K562 (cell line): ENCODE measurements around the gene HSD3B7. TPM values are rescaled to one million over a fixed set of nuclear protein-coding genes. Genes with fewer than 3 reads are reported as not detected.

ENCODE experiments used
- CBFA2T2 ChIP-seq: fragments of 450-650 bp; conservative IDR thresholded peaks from 2 replicates; pipeline ENCODE4 v1.6.1; 2017; ENCODE audit warnings: mild to moderate bottlenecking
- CBX3 ChIP-seq, 2 experiments: IDR thresholded peaks; 1 replicate in 1 of 2; 2 replicates in 1 of 2; pipeline ENCODE4 v1.6.1; 2012; ENCODE audit warnings: inconsistent platforms in 2 of 2, low read length in 2 of 2, borderline replicate concordance in 1 of 2, control low read depth in 1 of 2
- CREB1 ChIP-seq, 2 experiments: sonication (generic) in 1 of 2; formaldehyde crosslinking in 1 of 2; IDR thresholded peaks; 2 replicates each; pipeline versions ENCODE4 v1.6.1 to v1.8.0; 2012 to 2022; ENCODE audit warnings: inconsistent platforms in 1 of 2, mild to moderate bottlenecking in 1 of 2, missing genetic modification reagents in 1 of 2, moderate library complexity in 1 of 2
- ELK1 ChIP-seq: sonication (generic); formaldehyde crosslinking; IDR thresholded peaks from 2 replicates; pipeline ENCODE4 v1.8.1; 2022; ENCODE audit warnings: missing genetic modification reagents
- ERF ChIP-seq: fragments of 450-650 bp; formaldehyde crosslinking; IDR thresholded peaks from 2 replicates; pipeline ENCODE4 v1.4.0; 2020; ENCODE audit warnings: mild to moderate bottlenecking, mixed read lengths
- FOXA3 ChIP-seq, 2 experiments: fragments of 450-650 bp in 1 of 2; sonication (generic) in 1 of 2; formaldehyde crosslinking; IDR thresholded peaks in 1 of 2; conservative IDR thresholded peaks in 1 of 2; 2 replicates each; pipeline versions ENCODE4 v1.4.0 to v1.8.0; 2020 to 2022; ENCODE audit warnings: mild to moderate bottlenecking in 2 of 2, missing genetic modification reagents in 1 of 2
- FOXP4 ChIP-seq: sonication (generic); formaldehyde crosslinking; IDR thresholded peaks from 2 replicates; pipeline ENCODE4 v1.8.0; 2022; ENCODE audit warnings: mild to moderate bottlenecking, missing genetic modification reagents, borderline replicate concordance
- HEY1 ChIP-seq: fragments of 250-450 bp; sonication (Bioruptor Pico); IDR thresholded peaks from 2 replicates; pipeline ENCODE4 v1.5.0; 2020; ENCODE audit warnings: mild to moderate bottlenecking, moderate library complexity, borderline replicate concordance
- KHSRP ChIP-seq: fragments of 450-650 bp; IDR thresholded peaks from 2 replicates; pipeline ENCODE4 v1.6.1; 2017
- LEF1 ChIP-seq: fragments of 450-650 bp; IDR thresholded peaks from 2 replicates; pipeline ENCODE4 v1.6.1; 2016; ENCODE audit warnings: mild to moderate bottlenecking
- NR1H2 ChIP-seq: sonication (generic); formaldehyde crosslinking; IDR thresholded peaks from 2 replicates; pipeline ENCODE4 v1.4.0; 2020; ENCODE audit warnings: mild to moderate bottlenecking, missing genetic modification reagents
- PHF20 ChIP-seq: fragments of 450-650 bp; IDR thresholded peaks from 2 replicates; pipeline ENCODE4 v1.6.1; 2018; ENCODE audit not compliant: partially characterized antibody
- POLR2G ChIP-seq: fragments of 200-400 bp; formaldehyde crosslinking; IDR thresholded peaks from 2 replicates; pipeline ENCODE4 v1.6.1; 2017; ENCODE audit warnings: low read depth, mild to moderate bottlenecking, antibody characterized with exemption, low read length, moderate library complexity
- POLR2H ChIP-seq: IDR thresholded peaks from 2 replicates; pipeline ENCODE4 v1.6.1; 2016; ENCODE audit warnings: missing genetic modification characterization, low read depth, mild to moderate bottlenecking, control low read depth, missing compliant biosample characterization, moderate library complexity
- SPI1 ChIP-seq: IDR thresholded peaks from 2 replicates; pipeline ENCODE4 v1.6.1; 2011; ENCODE audit warnings: low read depth, low read length, control low read depth, borderline replicate concordance
- STAT5B ChIP-seq: fragments of 250-450 bp; sonication (Bioruptor Pico); IDR thresholded peaks from 2 replicates; pipeline ENCODE4 v1.8.0; 2021; ENCODE audit warnings: mild to moderate bottlenecking, inconsistent platforms
- SUPT5H ChIP-seq: fragments of 450-650 bp; IDR thresholded peaks from 2 replicates; pipeline ENCODE4 v1.6.1; 2016
- TAF9B ChIP-seq: fragments of 450-650 bp; IDR thresholded peaks from 2 replicates; pipeline ENCODE4 v1.6.1; 2018; ENCODE audit warnings: mild to moderate bottlenecking; ENCODE audit not compliant: partially characterized antibody
- ZKSCAN8 ChIP-seq: fragments of 200-800 bp; sonication (Bioruptor generic); IDR thresholded peaks from 2 replicates; pipeline ENCODE4 v1.6.1; 2016; ENCODE audit warnings: missing genetic modification characterization, missing compliant biosample characterization
- ZNF551 ChIP-seq: fragments of 250-450 bp; sonication (Bioruptor Pico); IDR thresholded peaks from 2 replicates; pipeline ENCODE4 v1.5.0; 2021; ENCODE audit warnings: mild to moderate bottlenecking, moderate library complexity
- ZNF76 ChIP-seq: fragments of 250-450 bp; sonication (Bioruptor Pico); IDR thresholded peaks from 2 replicates; pipeline ENCODE4 v1.4.0; 2020; ENCODE audit warnings: mild to moderate bottlenecking, moderate library complexity, borderline replicate concordance
- polyA plus RNA-seq, 8 experiments: library from polyadenylated mRNA; depleted of rRNA in 4 of 8; stranded (reverse) in 5 of 8; unstranded in 3 of 8; fragments of >200 nt; fragmentation: Nextera tagmentation in 2 of 8; fragmentation: Illumina TruSeq in 1 of 8; extraction: Ambion mirVana in 2 of 8; extraction: Trizol in 1 of 8; gene quantifications; 2 replicates each; pipeline versions ENCODE4 v1.2.1 to v1.2.3, GENCODE V29; 2011 to 2014; ENCODE audit warnings: inconsistent platforms in 1 of 8, missing spikeins in 1 of 8
- total RNA-seq, 7 experiments: library from RNA; depleted of rRNA in 6 of 7; stranded (reverse); fragments of >200 nt in 6 of 7; fragmentation: Illumina TruSeq in 2 of 7; extraction: Trizol in 2 of 7; gene quantifications; 2 replicates each; pipeline versions ENCODE4 v1.2.1 to v1.2.3, GENCODE V29; 2011 to 2021; ENCODE audit warnings: low replicate concordance in 1 of 7
- TF ChIP-seq, protein P1 (sequence below): fragments of 150-350 bp; IDR thresholded peaks from 2 replicates; pipeline ENCODE4 v1.6.1; 2014; ENCODE audit warnings: low read depth, mild to moderate bottlenecking, low read length, borderline replicate concordance

Gene HSD3B7
- total and polyA plus RNA-seq, 9 of the 15 experiments (the other 6 are each of a cell fraction or from before 2014, with no cell fraction given): 5.4 to 49.1 (median 23.0) TPM

DNA sequence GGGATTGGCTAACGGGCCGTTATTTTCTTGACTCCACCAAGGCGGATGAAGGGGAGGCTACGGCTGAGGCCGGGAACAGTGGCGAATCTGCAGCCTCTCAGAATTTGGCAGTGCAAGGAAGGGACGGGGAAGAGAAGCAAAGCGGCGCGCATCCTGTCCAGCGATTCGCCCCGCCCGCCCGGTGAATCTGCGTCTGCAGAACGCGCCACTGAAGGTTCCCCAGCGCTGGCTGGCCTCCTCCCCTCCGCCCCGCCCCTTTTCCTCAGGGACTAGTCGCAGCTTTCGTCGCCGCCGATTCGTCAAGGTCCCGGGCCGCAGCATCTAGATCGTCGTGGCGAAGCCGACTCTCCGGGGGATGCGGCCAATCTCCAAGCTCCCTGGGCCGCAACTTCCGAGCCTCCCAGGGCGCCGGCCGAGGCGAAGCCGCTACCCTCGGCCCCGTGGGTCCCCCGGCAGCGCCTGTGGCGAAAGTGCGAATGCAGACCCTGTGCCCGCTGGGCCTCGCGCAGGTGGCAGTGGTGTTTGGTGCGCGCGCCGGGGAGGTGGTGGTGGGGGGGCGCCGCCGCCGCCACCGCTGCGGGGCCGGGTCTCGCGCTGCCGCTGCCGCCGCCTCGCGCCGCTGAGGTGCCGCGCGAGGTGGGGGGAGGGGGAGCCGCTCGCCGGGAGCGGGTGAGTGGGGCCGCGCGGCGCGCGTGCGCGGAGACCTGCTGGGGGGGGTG is 27.4 kb upstream of the HSD3B7 start, which contains the start of gene SETD1A (continued):
- TF ChIP-seq CBX3 (IDR thresholded peaks at IDR 0.05; ENCODE audit: borderline replicate concordance in 1 of 2, low read length in 2 of 2): 0 out of 3 replicates have a peak, but pooled peaks of 1 of the 2 experiments have one; percentile 24
- TF ChIP-seq ZNF551 (CRISPR knock-in tag): no peak
- no peak for TF ChIP-seq SPI1
- no peak for TF ChIP-seq FOXA3 (CRISPR knock-in tag; conservative IDR thresholded peaks at IDR 0.05 in 1 of 2, IDR thresholded peaks at IDR 0.05 in 1 of 2)
- TF ChIP-seq PHF20: peak; percentile 70
- TF ChIP-seq CBFA2T2: no peak
- TF ChIP-seq ZNF76: no peak
- TF ChIP-seq STAT5B: no peak
- 0 out of 2 replicates have a peak, but pooled peaks have one; percentile 44 for TF ChIP-seq SUPT5H
- TF ChIP-seq FOXP4 (CRISPR knock-in tag): peak; percentile 66; the same call in 1 of the 2 replicates
- TF ChIP-seq ELK1 (CRISPR knock-in tag): no peak
- TF ChIP-seq, protein P1, sequence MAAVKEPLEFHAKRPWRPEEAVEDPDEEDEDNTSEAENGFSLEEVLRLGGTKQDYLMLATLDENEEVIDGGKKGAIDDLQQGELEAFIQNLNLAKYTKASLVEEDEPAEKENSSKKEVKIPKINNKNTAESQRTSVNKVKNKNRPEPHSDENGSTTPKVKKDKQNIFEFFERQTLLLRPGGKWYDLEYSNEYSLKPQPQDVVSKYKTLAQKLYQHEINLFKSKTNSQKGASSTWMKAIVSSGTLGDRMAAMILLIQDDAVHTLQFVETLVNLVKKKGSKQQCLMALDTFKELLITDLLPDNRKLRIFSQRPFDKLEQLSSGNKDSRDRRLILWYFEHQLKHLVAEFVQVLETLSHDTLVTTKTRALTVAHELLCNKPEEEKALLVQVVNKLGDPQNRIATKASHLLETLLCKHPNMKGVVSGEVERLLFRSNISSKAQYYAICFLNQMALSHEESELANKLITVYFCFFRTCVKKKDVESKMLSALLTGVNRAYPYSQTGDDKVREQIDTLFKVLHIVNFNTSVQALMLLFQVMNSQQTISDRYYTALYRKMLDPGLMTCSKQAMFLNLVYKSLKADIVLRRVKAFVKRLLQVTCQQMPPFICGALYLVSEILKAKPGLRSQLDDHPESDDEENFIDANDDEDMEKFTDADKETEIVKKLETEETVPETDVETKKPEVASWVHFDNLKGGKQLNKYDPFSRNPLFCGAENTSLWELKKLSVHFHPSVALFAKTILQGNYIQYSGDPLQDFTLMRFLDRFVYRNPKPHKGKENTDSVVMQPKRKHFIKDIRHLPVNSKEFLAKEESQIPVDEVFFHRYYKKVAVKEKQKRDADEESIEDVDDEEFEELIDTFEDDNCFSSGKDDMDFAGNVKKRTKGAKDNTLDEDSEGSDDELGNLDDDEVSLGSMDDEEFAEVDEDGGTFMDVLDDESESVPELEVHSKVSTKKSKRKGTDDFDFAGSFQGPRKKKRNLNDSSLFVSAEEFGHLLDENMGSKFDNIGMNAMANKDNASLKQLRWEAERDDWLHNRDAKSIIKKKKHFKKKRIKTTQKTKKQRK: no peak
- no peak for TF ChIP-seq NR1H2 (CRISPR knock-in tag)
- peak; percentile 91 for TF ChIP-seq POLR2G
- no peak for TF ChIP-seq LEF1
- 0 out of 2 replicates have a peak, but pooled peaks have one; percentile 7 for TF ChIP-seq POLR2H (tag)
- TF ChIP-seq TAF9B: peak; percentile 67
- no peak; the same call in 1 of the 2 replicates for TF ChIP-seq ERF (CRISPR knock-in tag)
- TF ChIP-seq CREB1 (IDR thresholded peaks at IDR 0.05): peak; percentile 95
- TF ChIP-seq CREB1 (CRISPR knock-in tag; IDR thresholded peaks at IDR 0.05): peak; percentile 97
- no peak for TF ChIP-seq KHSRP
- no peak for TF ChIP-seq ZKSCAN8 (CRISPR knock-in tag)
- no peak for TF ChIP-seq HEY1
